ENCODE results near the gene AMOTL1. TPM values are rescaled to one million over a fixed set of nuclear protein-coding genes. Genes with fewer than 3 reads are reported as not detected.
"Not testable (repeated sequence)": the region's sequence is repeated elsewhere in the genome, so short reads cannot be mapped to it uniquely, and the experiment has no call there.

Gene AMOTL1
- total and polyA plus RNA-seq, 4 experiments from 2014 or later: 0.06 to 0.09 (median 0.07) TPM; not detected in 1

- Mint-ChIP-seq H3K9me3 (no peaks in the 10 kb centered on the region), H3K36me3 (no peaks in the 10 kb centered on the region), H3K4me1 (no peaks in the 10 kb centered on the region), H3K27ac (no peak overlapping the region), H3K4me3 (no peak overlapping the region), H3K27me3 (peaks cover 3 to 12% of the 10 kb centered on the region in 2 donors)
- intact Hi-C loops (cut with micrococcal nuclease): no loop called here
- no peaks in the 10 kb centered on the region for H3K9me3 ChIP-seq (ENCODE audit: control insufficient read depth in 1 of 2, low read length in 2 of 2)
- H3K27ac ChIP-seq (ENCODE audit: low read depth, low read length): no peak overlapping the region
- no peaks in the 10 kb centered on the region for H3K4me1 ChIP-seq (ENCODE audit: insufficient read depth, low read length)
- no peak for DNase-seq
- no peaks in the 10 kb centered on the region for H3K36me3 ChIP-seq (ENCODE audit: insufficient read depth, low read length)
- peaks cover under 1% of the 10 kb centered on the region for H3K27me3 ChIP-seq (ENCODE audit: insufficient read depth, low read length)
- CTCF ChIA-PET (ENCODE audit: partially characterized antibody): no interaction called here
- no peak overlapping the region for H3K4me3 ChIP-seq (ENCODE audit: low read length in 2 of 2)
- POLR2A ChIA-PET (ENCODE audit: partially characterized antibody): no interaction called here
Measured at GRCh38 chr11:94790661-94791180, 22.6 kb downstream of the AMOTL1 start.

GRCh38 chr11:94791216-94791889 is 23.2 kb downstream of the AMOTL1 start:
- Mint-ChIP-seq H3K4me1 (no peaks in the 10 kb centered on the region), H3K9me3 (no peaks in the 10 kb centered on the region), H3K4me3 (no peak overlapping the region), H3K27me3 (peaks cover 3 to 12% of the 10 kb centered on the region in 2 donors), H3K27ac (no peak overlapping the region), H3K36me3 (no peaks in the 10 kb centered on the region)
- Histone ChIP-seq H3K4me1 (ENCODE audit: insufficient read depth, low read length) (no peaks in the 10 kb centered on the region), H3K4me3 (ENCODE audit: low read length in 2 of 2) (no peak overlapping the region), H3K27me3 (ENCODE audit: insufficient read depth, low read length) (no peaks in the 10 kb centered on the region), H3K9me3 (ENCODE audit: control insufficient read depth in 1 of 2, low read length in 2 of 2) (no peaks in the 10 kb centered on the region), H3K27ac (ENCODE audit: low read depth, low read length) (no peak overlapping the region), H3K36me3 (ENCODE audit: insufficient read depth, low read length) (no peaks in the 10 kb centered on the region)
- DNase-seq: no peak
- CTCF ChIA-PET (ENCODE audit: partially characterized antibody): no interaction called here
- intact Hi-C loops (cut with micrococcal nuclease): no loop called here
- POLR2A ChIA-PET (ENCODE audit: partially characterized antibody): no interaction called here

GRCh38 chr11:94791942-94792341 is 23.8 kb downstream of the AMOTL1 start:
- H3K27ac ChIP-seq (ENCODE audit: low read depth, low read length); H3K4me1 ChIP-seq (ENCODE audit: insufficient read depth, low read length); H3K27me3 ChIP-seq (ENCODE audit: insufficient read depth, low read length); intact Hi-C loops (cut with micrococcal nuclease); POLR2A ChIA-PET (ENCODE audit: partially characterized antibody); CTCF ChIA-PET (ENCODE audit: partially characterized antibody); H3K9me3 Mint-ChIP-seq; H3K4me1 Mint-ChIP-seq; H3K36me3 ChIP-seq (ENCODE audit: insufficient read depth, low read length); H3K4me3 ChIP-seq (ENCODE audit: low read length in 2 of 2); DNase-seq; H3K36me3 Mint-ChIP-seq; H3K4me3 Mint-ChIP-seq; H3K9me3 ChIP-seq (ENCODE audit: control insufficient read depth in 1 of 2, low read length in 2 of 2); H3K27ac Mint-ChIP-seq: not testable (repeated sequence)
- H3K27me3 Mint-ChIP-seq: peaks cover 3 to 12% of the 10 kb centered on the region in 2 donors

GRCh38 chr11:94792451-94792850 is 24.3 kb downstream of the AMOTL1 start:
- no peaks in the 10 kb centered on the region for H3K36me3 ChIP-seq (ENCODE audit: insufficient read depth, low read length)
- ChIA-PET POLR2A (ENCODE audit: partially characterized antibody) (no interaction called here), CTCF (ENCODE audit: partially characterized antibody) (no interaction called here)
- H3K4me3 ChIP-seq (ENCODE audit: low read length in 2 of 2): no peak overlapping the region
- Mint-ChIP-seq H3K9me3 (no peaks in the 10 kb centered on the region), H3K27ac (no peak overlapping the region), H3K4me3 (no peak overlapping the region), H3K4me1 (no peaks in the 10 kb centered on the region), H3K27me3 (peaks cover 2 to 12% of the 10 kb centered on the region in 2 donors), H3K36me3 (no peaks in the 10 kb centered on the region)
- DNase-seq: no peak
- no peaks in the 10 kb centered on the region for H3K9me3 ChIP-seq (ENCODE audit: control insufficient read depth in 1 of 2, low read length in 2 of 2)
- intact Hi-C loops (cut with micrococcal nuclease): no loop called here
- no peak overlapping the region for H3K27ac ChIP-seq (ENCODE audit: low read depth, low read length)
- H3K27me3 ChIP-seq (ENCODE audit: insufficient read depth, low read length): no peaks in the 10 kb centered on the region
- H3K4me1 ChIP-seq (ENCODE audit: insufficient read depth, low read length): no peaks in the 10 kb centered on the region

- no peaks in the 10 kb centered on the region for H3K9me3 Mint-ChIP-seq
- no peaks in the 10 kb centered on the region for H3K27me3 ChIP-seq (ENCODE audit: insufficient read depth, low read length)
- no peaks in the 10 kb centered on the region for H3K9me3 ChIP-seq (ENCODE audit: control insufficient read depth in 1 of 2, low read length in 2 of 2)
- ChIA-PET POLR2A (ENCODE audit: partially characterized antibody) (no interaction called here), CTCF (ENCODE audit: partially characterized antibody) (no interaction called here)
- no peaks in the 10 kb centered on the region for H3K4me1 ChIP-seq (ENCODE audit: insufficient read depth, low read length)
- H3K36me3 ChIP-seq (ENCODE audit: insufficient read depth, low read length): no peaks in the 10 kb centered on the region
- no peak overlapping the region for H3K4me3 ChIP-seq (ENCODE audit: low read length in 2 of 2)
- H3K27ac Mint-ChIP-seq: no peak overlapping the region
- no peak overlapping the region for H3K4me3 Mint-ChIP-seq
- no peak for DNase-seq
- H3K27me3 Mint-ChIP-seq: peaks cover 2 to 12% of the 10 kb centered on the region in 2 donors
- no peak overlapping the region for H3K27ac ChIP-seq (ENCODE audit: low read depth, low read length)
- H3K4me1 Mint-ChIP-seq: no peaks in the 10 kb centered on the region
- H3K36me3 Mint-ChIP-seq: no peaks in the 10 kb centered on the region
- intact Hi-C loops (cut with micrococcal nuclease): no loop called here
Measured at GRCh38 chr11:94793002-94793401, 24.8 kb downstream of the AMOTL1 start.

GRCh38 chr11:94793822-94794221 is 25.7 kb downstream of the AMOTL1 start:
- POLR2A ChIA-PET (ENCODE audit: partially characterized antibody): no interaction called here
- Histone ChIP-seq H3K27ac (ENCODE audit: low read depth, low read length) (no peak overlapping the region), H3K4me1 (ENCODE audit: insufficient read depth, low read length) (no peaks in the 10 kb centered on the region), H3K27me3 (ENCODE audit: insufficient read depth, low read length) (no peaks in the 10 kb centered on the region), H3K9me3 (ENCODE audit: control insufficient read depth in 1 of 2, low read length in 2 of 2) (no peaks in the 10 kb centered on the region), H3K4me3 (ENCODE audit: low read length in 2 of 2) (no peak overlapping the region), H3K36me3 (ENCODE audit: insufficient read depth, low read length) (no peaks in the 10 kb centered on the region)
- CTCF ChIA-PET (ENCODE audit: partially characterized antibody): no interaction called here
- Mint-ChIP-seq H3K4me1 (no peaks in the 10 kb centered on the region), H3K36me3 (no peaks in the 10 kb centered on the region), H3K4me3 (no peak overlapping the region), H3K27me3 (peaks cover 2 to 12% of the 10 kb centered on the region in 2 donors), H3K9me3 (no peaks in the 10 kb centered on the region), H3K27ac (no peak overlapping the region)
- no peak for DNase-seq
- intact Hi-C loops (cut with micrococcal nuclease): no loop called here

- Histone ChIP-seq H3K9me3 (ENCODE audit: control insufficient read depth in 1 of 2, low read length in 2 of 2) (no peaks in the 10 kb centered on the region), H3K4me3 (ENCODE audit: low read length in 2 of 2) (no peak overlapping the region), H3K4me1 (ENCODE audit: insufficient read depth, low read length) (no peaks in the 10 kb centered on the region), H3K27me3 (ENCODE audit: insufficient read depth, low read length) (no peaks in the 10 kb centered on the region), H3K27ac (ENCODE audit: low read depth, low read length) (no peak overlapping the region), H3K36me3 (ENCODE audit: insufficient read depth, low read length) (no peaks in the 10 kb centered on the region)
- H3K27ac Mint-ChIP-seq: no peak overlapping the region
- DNase-seq: no peak
- no peaks in the 10 kb centered on the region for H3K36me3 Mint-ChIP-seq
- H3K4me3 Mint-ChIP-seq: no peak overlapping the region
- H3K9me3 Mint-ChIP-seq: no peaks in the 10 kb centered on the region
- no peaks in the 10 kb centered on the region for H3K4me1 Mint-ChIP-seq
- CTCF ChIA-PET (ENCODE audit: partially characterized antibody): interaction anchor here (1.8 kb wide), 1 partner anchor 10 kb away, joined by 4 read pairs; no protein-coding TSS in a partner anchor
- intact Hi-C loops (cut with micrococcal nuclease): no loop called here
- POLR2A ChIA-PET (ENCODE audit: partially characterized antibody): no interaction called here
- peaks cover 2 to 12% of the 10 kb centered on the region in 2 donors for H3K27me3 Mint-ChIP-seq
Measured at GRCh38 chr11:94794287-94795168, 26.4 kb downstream of the AMOTL1 start.

All from CD4-positive, alpha-beta memory T cell (primary cell).